ENCODE measurements around the gene MPDU1. TPM values are rescaled to one million over a fixed set of nuclear protein-coding genes. Genes with fewer than 3 reads are reported as not detected.
A peak's percentile ranks its signal among the peaks of the same experiment; 100 is the strongest.

The MPDU1 gene
- total and polyA plus RNA-seq, 2 of the 4 experiments (the other 2 are of a cell fraction): 135 to 149 TPM

GRCh38 chr17:7579834-7580603, 3.6 kb upstream of the MPDU1 start (continued):
- no peak for TF ChIP-seq CHD1 (IDR thresholded peaks at IDR 0.05; ENCODE audit: low read depth, low read length)

- H2AK5ac ChIP-seq (ENCODE audit: low read depth, low read length): peak overlapping the region; percentile 26; the same call in 1 of the 2 replicates
- H4K20me1 ChIP-seq (ENCODE audit: insufficient read depth, low read length): peaks cover 37% of the 10 kb centered on the region
- H3K79me1 ChIP-seq (ENCODE audit: low read depth in 1 of 2, low read length in 2 of 2): peaks cover 14 to 82% of the 10 kb centered on the region in 2 experiments
- peaks cover 20% of the 10 kb centered on the region for H3K9me1 ChIP-seq (ENCODE audit: insufficient read depth, low read length)
- no peak overlapping the region for H3K56ac ChIP-seq (ENCODE audit: extremely low read depth, insufficient read depth, low read length)
- H3K36me3 ChIP-seq (ENCODE audit: control insufficient read depth, insufficient read depth, low read length): peaks cover 35% of the 10 kb centered on the region
- H3K14ac ChIP-seq (replicated peaks; ENCODE audit: low read depth, low read length): no peak overlapping the region
- peaks cover 27% of the 10 kb centered on the region for H3K4me1 ChIP-seq (ENCODE audit: control insufficient read depth, insufficient read depth, low read length)
- H4K8ac ChIP-seq (ENCODE audit: low read depth in 2 of 2, low read length in 2 of 2): no peak overlapping the region
- no peak overlapping the region for H2AFZ ChIP-seq (replicated peaks; ENCODE audit: low read length, poor library complexity)
- intact Hi-C loops (cut with micrococcal nuclease) (no loop called here), dilution Hi-C loops (cut with HindIII; ENCODE audit: low sequenced_read_pairs, unreplicated experiment) (no loop called here), in situ Hi-C loops (cut with MboI; ENCODE audit: low sequenced_read_pairs) (no loop called here)
- no peak overlapping the region; the same call in 1 of the 2 replicates for H3K4ac ChIP-seq (ENCODE audit: low read depth, low read length)
- H3K9ac ChIP-seq (ENCODE audit: low read depth, low read length): no peak overlapping the region
- no peak for TF ChIP-seq CHD1 (IDR thresholded peaks at IDR 0.05; ENCODE audit: low read depth, low read length)
- TF ChIP-seq RAD21 (IDR thresholded peaks at IDR 0.05; ENCODE audit: low read length): no peak
- no peak for TF ChIP-seq POLR2A (IDR thresholded peaks at IDR 0.05; ENCODE audit: low read depth, low read length)
- TF ChIP-seq USF2 (IDR thresholded peaks at IDR 0.05; ENCODE audit: low read depth, low read length): no peak
- TF ChIP-seq FOS (IDR thresholded peaks at IDR 0.05; ENCODE audit: low read depth, low read length): no peak
- BruUV-seq (replicated peaks): no TSS peak
- no peak for DNase-seq
- no peak overlapping the region for H3K4me2 ChIP-seq (ENCODE audit: low read depth, low read length)
- no peak overlapping the region for H2BK15ac ChIP-seq (ENCODE audit: low read depth, low read length)
- H3K27me3 ChIP-seq (ENCODE audit: control insufficient read depth, insufficient read depth, low read length): no peaks in the 10 kb centered on the region
- H4K91ac ChIP-seq (ENCODE audit: insufficient read depth, low read depth, low read length): peak overlapping the region; percentile 10; the same call in 1 of the 2 replicates
- POLR2A ChIA-PET (ENCODE audit: unreplicated experiment): interaction anchor here (0.5 kb wide), 1 partner anchor 8 kb away, joined by 3 read pairs; no protein-coding TSS in a partner anchor
- H3K18ac ChIP-seq (ENCODE audit: low read depth, low read length): no peak overlapping the region
- H2BK120ac ChIP-seq (ENCODE audit: low read depth, low read length): no peak overlapping the region
- no peaks in the 10 kb centered on the region for H3K9me3 ChIP-seq (ENCODE audit: control insufficient read depth, insufficient read depth, low read length)
- CTCF ChIA-PET: interaction anchor here (0.6 kb wide), 1 partner anchor 35 kb away, joined by 4 read pairs; no protein-coding TSS in a partner anchor
- H2BK5ac ChIP-seq (ENCODE audit: low read depth, low read length, poor library complexity, severe bottlenecking): peak overlapping the region; percentile 76
- no peak overlapping the region for H3K27ac ChIP-seq (ENCODE audit: insufficient read depth, low read length)
- WGBS, 2 experiments (ENCODE audit: extremely low coverage in 2 of 2, insufficient read length in 1 of 2): 75% methylated on average over 5 of the region's 23 CpGs; no CpG with 5 or more reads in 1 of the 2 experiments
- no peak for ATAC-seq (ENCODE audit: low read depth)
- H2AK9ac ChIP-seq (replicated peaks; ENCODE audit: low read depth, low read length, poor library complexity): peak overlapping the region; percentile 57
- H3K4me3 ChIP-seq (ENCODE audit: insufficient read depth, low read depth, low read length): no peak overlapping the region
- H4K5ac ChIP-seq (ENCODE audit: low read depth, low read length): no peak overlapping the region
- no peak overlapping the region for H3K23ac ChIP-seq (ENCODE audit: low read depth, low read length)
- no peak overlapping the region for H2BK20ac ChIP-seq (ENCODE audit: low read depth, low read length)
Measured at GRCh38 chr17:7580604-7581575, 2.8 kb upstream of the MPDU1 start.

All from IMR-90 (cell line).